Measurements from ENCODE around the gene OSBPL6. TPM values are rescaled to one million over a fixed set of nuclear protein-coding genes. Genes with fewer than 3 reads are reported as not detected.

Gene OSBPL6
- total RNA-seq, 6 experiments from 2014 or later: 2.4 to 4.1 (median 3.1) TPM

GRCh38 chr2:178219247-178219646 lies 24.9 kb downstream of the OSBPL6 start:
- ATAC-seq: no peak
- WGBS (ENCODE audit: insufficient coverage, low coverage, low lambda C conversion rate, missing lambda C conversion rate): no CpG with 5 or more reads among the region's 1 CpG
- H3K4me1 ChIP-seq: no peaks in the 10 kb centered on the region
- no peak for DNase-seq
- H3K36me3 ChIP-seq: no peaks in the 10 kb centered on the region
- H3K4me3 ChIP-seq: no peak overlapping the region
- H3K9me3 ChIP-seq: no peaks in the 10 kb centered on the region
- intact Hi-C loops (cut with DNase I): no loop called here
- no peak overlapping the region for H3K27ac ChIP-seq
- no peaks in the 10 kb centered on the region for H3K27me3 ChIP-seq
- TF ChIP-seq, protein P1, sequence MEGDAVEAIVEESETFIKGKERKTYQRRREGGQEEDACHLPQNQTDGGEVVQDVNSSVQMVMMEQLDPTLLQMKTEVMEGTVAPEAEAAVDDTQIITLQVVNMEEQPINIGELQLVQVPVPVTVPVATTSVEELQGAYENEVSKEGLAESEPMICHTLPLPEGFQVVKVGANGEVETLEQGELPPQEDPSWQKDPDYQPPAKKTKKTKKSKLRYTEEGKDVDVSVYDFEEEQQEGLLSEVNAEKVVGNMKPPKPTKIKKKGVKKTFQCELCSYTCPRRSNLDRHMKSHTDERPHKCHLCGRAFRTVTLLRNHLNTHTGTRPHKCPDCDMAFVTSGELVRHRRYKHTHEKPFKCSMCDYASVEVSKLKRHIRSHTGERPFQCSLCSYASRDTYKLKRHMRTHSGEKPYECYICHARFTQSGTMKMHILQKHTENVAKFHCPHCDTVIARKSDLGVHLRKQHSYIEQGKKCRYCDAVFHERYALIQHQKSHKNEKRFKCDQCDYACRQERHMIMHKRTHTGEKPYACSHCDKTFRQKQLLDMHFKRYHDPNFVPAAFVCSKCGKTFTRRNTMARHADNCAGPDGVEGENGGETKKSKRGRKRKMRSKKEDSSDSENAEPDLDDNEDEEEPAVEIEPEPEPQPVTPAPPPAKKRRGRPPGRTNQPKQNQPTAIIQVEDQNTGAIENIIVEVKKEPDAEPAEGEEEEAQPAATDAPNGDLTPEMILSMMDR (IDR thresholded peaks at IDR 0.05): no peak
- no peak for TF ChIP-seq POLR2A (IDR thresholded peaks at IDR 0.05)

GRCh38 chr2:178220814-178221213 lies 26.5 kb downstream of the OSBPL6 start:
- ATAC-seq: no peak
- H3K4me3 ChIP-seq: no peak overlapping the region
- DNase-seq: no peak
- no peaks in the 10 kb centered on the region for H3K4me1 ChIP-seq
- H3K9me3 ChIP-seq: no peaks in the 10 kb centered on the region
- H3K27me3 ChIP-seq: no peaks in the 10 kb centered on the region
- H3K27ac ChIP-seq: no peak overlapping the region
- no peaks in the 10 kb centered on the region for H3K36me3 ChIP-seq
- TF ChIP-seq, protein P1 (IDR thresholded peaks at IDR 0.05): no peak
- TF ChIP-seq POLR2A (IDR thresholded peaks at IDR 0.05): no peak
- intact Hi-C loops (cut with DNase I): no loop called here
- WGBS (ENCODE audit: insufficient coverage, low coverage, low lambda C conversion rate, missing lambda C conversion rate): 85% methylated on average over 4 of the region's 4 CpGs

GRCh38 chr2:178221556-178221955 lies 27.2 kb downstream of the OSBPL6 start:
- WGBS (ENCODE audit: insufficient coverage, low coverage, low lambda C conversion rate, missing lambda C conversion rate): 91% methylated on average over 1 of the region's 1 CpG
- no peak overlapping the region for H3K4me3 ChIP-seq

GRCh38 chr2:178223806-178224205 lies 29.5 kb downstream of the OSBPL6 start:
- Histone ChIP-seq H3K27me3 (no peaks in the 10 kb centered on the region), H3K27ac (no peak overlapping the region), H3K9me3 (no peaks in the 10 kb centered on the region), H3K36me3 (no peaks in the 10 kb centered on the region), H3K4me1 (no peaks in the 10 kb centered on the region), H3K4me3 (no peak overlapping the region)
- intact Hi-C loops (cut with DNase I): no loop called here
- no peak for TF ChIP-seq POLR2A (IDR thresholded peaks at IDR 0.05)
- TF ChIP-seq, protein P1 (IDR thresholded peaks at IDR 0.05): no peak
- WGBS (ENCODE audit: insufficient coverage, low coverage, low lambda C conversion rate, missing lambda C conversion rate): 81% methylated on average over 4 of the region's 4 CpGs
- ATAC-seq (no peak), DNase-seq (no peak)

More at GRCh38 chr2:178221556-178221955, 27.2 kb downstream of the OSBPL6 start:
- no peak for ATAC-seq
- TF ChIP-seq POLR2A (IDR thresholded peaks at IDR 0.05): no peak
- TF ChIP-seq, protein P1 (IDR thresholded peaks at IDR 0.05): no peak
- H3K9me3 ChIP-seq: no peaks in the 10 kb centered on the region
- intact Hi-C loops (cut with DNase I): no loop called here
- H3K36me3 ChIP-seq: no peaks in the 10 kb centered on the region
- H3K4me1 ChIP-seq: no peaks in the 10 kb centered on the region
- no peak for DNase-seq
- no peaks in the 10 kb centered on the region for H3K27me3 ChIP-seq
- H3K27ac ChIP-seq: no peak overlapping the region

All from right lobe of liver (tissue), 6 donors.